HG03066 (cell line): ENCODE measurements around the gene EXOC3L2.

Experiments used
- ATAC-seq: cut with Tn5 transposase; IDR thresholded peaks from one replicate; pipeline ENCODE4 v1.9.1; 2021; ENCODE audit warnings: low read depth; ENCODE audit not compliant: unreplicated experiment

Gene EXOC3L2

DNA sequence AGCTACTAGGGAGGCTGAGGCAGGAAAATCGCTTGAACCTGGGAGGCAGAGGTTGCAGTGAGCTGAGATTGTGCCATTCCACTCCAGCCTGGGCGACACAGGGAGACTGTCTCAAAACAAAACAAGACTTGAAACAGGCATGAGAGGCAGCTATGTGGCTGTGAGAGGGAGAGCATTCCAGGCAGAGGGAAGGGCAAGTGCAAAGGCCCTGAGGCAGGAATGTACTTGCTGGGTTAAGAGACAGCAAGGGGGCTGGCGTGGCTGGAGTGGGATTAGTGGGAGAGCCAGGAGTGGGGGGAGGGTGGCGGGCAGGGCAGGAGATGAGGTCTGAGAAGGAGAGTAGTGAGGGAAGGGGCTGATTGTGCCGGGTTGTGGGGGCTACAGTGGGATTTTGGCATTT lies 21.3 kb downstream of the EXOC3L2 start:
- ATAC-seq = no peak

DNA sequence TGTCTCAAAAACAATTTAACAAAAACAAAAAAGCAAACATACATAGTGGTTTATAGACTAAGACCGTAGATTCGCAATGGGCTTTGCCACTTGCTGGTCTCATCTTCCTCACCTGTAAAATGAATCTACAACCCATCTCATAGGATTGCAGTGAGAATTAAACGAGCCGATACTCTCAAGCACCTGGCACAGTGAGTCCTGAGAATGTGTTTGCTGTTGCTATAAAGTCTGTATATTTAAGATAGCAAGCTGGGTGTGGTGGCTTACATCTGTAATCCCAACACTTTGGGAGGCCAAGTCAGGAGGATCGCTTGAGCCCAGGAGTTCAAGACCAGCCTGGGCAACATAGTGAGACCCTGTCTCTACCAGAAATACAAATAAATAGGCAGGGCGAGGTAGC lies 22.5 kb downstream of the EXOC3L2 start:
- no peak for ATAC-seq

DNA sequence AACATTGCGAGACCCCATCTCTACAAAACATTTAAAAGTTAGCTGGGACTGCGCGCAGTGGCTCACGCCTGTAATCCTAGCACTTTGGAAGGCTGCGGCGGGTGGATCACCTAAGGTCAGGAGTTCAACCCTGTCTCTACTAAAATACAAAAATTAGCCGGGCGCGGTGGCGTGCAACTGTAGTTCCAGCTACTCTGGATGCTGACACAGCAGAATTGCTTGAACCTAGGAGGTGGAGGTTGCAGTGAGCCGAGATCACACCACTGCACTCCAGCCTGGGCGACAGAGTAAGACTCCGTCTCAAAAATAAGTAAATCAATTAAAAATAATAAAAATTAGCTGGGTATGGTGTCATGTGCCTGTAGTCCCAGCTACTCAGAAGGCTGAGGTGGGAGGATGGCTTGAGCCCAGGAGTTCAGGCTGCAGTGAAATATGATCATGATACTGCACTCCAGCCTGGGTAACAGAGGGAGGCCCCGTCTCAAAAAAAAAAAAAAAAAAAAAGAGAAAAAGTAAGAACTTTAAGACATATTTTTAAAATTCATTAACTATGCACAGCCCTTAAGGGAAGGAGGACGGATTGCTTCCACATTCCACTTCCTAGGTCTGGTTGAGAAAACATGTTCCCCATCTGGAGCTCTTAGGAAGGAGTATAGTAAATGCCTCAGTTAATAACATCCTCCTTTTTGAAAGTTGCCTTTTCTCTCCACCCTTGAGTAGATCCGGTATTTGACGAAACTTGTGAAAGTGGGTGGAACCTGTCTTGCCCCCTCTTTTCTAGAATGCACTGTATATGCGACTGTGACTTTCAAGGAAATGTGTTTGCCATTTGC lies 26.1 kb downstream of the EXOC3L2 start:
- no peak for ATAC-seq

DNA sequence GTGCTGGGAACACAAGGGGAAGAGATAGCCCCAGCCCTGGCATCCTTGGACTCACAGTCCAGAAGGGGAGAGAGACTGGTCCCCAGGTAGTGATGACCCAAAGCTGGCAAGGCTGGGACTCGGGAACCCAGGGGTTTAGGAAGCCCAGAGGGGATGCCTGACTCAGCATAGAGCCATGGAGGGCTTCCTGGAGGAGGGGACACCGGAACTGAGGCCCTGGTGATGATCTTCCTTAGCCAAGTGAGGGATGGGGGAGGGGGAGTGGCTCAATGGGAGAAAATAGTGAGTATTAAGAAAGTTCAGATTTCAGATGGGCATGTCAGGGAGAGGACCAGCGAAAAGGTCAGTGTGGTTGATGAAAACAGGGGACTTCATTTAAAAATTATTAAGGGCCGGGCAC lies 26.8 kb downstream of the EXOC3L2 start:
- ATAC-seq = no peak

DNA sequence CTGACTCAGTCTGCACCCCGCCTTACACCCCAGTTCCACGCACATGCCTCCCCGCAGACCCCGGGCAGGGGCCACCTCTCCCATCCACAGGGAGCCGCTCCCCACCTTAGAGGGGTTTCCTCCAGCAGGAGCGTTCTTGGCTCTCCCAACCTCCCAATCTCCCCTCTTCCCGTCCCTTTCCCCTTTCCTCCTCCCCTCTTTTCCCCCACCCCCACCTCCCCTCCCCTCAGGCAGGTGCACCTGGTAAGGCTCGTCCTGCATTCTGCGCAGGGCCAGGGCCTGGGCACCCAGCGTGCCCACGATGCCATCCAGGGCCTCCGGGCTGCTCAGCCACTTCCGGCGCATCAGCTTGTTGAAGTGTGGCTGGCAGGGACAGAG lies 27.3 kb downstream of the EXOC3L2 start:
- ATAC-seq = no peak

DNA sequence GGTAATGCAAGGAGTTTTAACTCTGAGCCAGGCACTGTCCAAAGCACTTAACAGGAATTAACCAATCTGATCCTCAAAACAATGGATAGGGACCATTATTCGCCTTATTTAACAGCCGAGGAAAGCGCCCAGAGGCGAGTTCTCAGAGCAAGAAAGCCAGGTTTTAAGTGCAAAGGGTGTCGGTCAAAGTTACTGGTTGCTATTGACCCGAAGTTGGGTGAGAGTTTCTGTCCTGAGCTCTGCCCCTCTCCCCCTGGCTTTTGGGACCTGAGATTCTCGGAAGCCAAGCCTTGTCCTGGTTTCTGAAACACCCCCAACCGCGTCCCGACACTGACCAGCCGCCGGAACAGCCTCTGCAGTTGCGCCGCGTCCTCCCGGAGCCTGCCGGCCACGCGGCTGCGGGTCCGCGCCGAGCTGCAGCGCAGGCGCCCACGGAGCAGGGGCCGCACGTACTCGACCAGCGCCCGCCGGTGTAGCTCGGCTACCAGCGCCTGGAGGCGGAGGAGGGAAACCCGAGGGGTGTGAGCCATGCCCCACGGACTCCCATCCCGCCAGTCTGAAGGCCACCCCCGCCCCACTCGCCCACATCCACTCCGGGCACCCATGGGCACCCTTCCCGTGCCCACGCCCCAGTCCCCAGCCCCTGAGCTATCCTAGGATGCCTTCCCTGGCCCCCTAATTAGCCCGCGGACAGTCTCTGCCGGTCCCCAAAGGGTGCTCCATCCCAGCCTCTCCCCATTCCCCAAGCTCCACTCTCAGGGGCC lies 27.8 kb downstream of the EXOC3L2 start:
- ATAC-seq = no peak

DNA sequence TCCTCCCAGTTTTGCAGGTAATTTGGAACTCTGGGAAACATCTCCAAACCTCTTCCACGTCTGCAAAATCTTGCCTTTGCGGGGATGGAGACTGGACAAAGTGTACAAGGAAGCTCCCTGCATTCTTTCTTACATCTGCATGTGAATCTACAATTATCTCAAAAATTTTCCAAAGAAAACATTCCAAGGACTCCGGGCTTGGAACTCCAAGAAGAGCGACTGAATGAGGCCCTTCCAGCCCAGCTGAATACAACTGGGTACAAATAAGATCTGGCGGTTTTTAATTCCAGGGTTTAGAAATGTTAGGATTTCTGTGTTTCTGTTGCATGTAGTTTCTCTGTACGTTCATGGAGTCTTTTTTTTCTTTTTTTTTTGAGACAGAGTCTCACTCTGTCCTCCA lies 28.5 kb downstream of the EXOC3L2 start:
- ATAC-seq = no peak

DNA sequence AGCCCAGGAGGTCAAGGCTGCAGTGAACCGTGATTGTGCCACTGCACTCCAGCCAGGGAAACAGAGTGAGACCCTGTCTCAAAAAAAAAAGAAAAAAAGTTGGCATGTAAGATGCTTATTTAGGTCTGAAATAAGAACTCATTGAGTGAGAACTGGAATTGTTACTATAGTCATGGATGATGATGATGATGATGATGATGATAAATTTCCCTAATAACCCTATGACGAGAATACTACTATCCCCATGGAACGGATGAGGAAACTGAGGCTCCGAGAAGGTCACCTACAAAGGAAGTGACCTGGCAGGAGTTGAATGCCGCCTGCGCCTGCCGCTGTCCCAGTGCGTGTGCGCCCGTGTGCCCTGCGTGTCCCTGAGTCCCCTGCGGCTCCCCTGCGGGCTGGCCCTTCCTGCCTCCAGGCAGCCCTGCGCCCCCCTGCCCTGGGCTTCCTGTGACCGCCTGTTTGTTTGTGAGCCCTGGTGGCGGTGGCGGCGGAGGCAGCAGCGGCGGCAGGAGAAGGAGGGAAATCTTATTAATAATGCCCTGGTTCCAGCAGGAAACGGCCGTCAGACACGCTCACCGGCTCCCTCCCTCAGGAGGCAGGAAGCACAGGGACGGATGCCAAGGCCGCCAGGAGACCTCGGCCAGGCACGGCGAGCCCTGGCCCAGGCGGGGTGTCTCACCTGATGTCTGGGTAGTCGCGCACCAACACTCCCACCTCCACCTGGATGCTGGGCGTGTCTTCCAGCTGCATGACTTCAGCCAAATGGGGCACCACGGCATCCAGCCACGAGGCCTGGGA lies 29.6 kb downstream of the EXOC3L2 start:
- no peak for ATAC-seq

DNA sequence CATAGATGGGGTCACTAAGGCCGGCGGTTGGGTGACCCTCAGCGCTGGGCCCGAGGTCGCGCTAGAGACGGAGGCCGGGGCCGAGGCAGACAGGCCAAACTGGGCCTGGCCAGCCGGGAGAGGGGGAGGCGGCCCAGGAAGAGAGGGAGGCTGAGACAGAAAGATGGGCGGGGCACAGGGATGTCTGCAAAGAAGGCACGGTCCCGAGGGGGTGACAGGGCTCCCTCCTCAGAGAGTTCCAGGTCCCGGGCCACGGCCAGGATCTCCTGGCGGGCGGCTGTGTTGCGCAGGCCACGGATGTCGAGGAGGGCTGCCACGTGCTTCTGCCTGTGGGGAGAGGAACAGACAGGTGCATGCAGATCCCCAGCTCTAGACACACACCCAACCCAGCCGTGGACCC lies 32.2 kb downstream of the EXOC3L2 start:
- no peak for ATAC-seq

DNA sequence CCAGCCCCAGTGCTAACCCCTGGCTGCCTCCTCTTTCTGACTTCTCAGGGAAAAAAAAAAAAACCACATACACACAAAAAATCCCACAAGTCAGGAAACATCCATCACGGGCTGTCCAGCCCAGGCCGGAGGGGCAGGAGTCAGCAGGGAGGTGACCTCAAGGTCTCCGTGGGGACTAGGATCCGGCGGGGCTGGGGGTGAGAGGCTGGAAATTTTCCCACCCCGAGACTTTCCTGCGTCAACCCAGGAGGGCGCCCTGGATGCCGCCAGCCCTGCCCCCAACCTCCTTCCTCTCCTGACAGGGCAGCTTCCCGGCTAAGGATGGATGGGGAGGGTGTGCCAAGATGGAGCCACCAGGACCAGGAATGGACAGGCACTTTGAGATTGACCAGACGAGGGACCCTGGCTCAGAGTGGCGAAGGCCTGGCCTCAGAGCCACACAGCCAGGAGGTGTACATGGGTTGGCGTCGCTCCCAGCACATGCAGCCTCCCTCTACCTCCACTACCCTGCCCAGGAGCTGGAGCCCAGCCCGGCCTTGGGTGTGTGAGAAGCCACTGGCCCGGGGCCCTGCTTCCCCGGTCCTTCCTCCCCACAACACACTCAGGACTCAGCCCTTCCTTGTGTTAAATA lies 33.3 kb downstream of the EXOC3L2 start:
- ATAC-seq = no peak

DNA sequence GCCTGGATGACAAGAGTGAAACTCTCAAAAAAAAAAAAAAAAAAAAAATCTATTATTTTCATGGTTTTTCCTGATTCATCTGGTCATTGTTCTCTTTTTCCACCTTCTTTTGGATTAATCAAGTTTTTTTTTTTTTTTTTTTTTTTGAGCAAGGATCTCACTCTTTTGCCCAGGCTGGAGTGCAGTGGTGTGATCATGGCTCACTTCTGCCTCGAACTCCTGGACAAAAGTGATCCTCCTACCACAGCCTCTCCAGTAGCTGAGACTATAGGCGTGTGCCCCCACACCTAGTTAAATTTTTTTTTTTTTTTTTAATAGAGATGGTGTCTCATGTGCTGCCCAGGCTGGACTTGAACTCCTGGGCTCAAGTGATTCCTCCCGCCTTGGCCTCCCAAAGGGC lies 38.9 kb downstream of the EXOC3L2 start:
- ATAC-seq = no peak

DNA sequence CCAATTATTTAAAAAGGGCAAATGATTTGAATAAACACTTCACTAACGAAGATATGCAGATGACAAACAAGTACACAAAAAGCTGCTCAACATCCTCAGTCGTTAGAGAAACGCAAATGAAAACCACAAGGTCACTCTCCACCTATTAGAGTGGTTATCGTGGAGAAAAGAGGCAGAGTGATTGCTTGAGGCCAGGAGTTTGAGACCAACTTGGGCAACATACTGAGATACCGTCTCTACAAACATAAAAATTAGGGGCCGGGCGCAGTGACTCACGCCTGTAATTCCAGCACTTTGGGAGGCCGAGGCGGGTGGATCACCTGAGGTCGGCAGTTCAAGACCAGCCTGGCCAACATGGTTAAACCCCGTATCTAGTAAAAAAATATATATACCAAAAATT lies 39.4 kb downstream of the EXOC3L2 start:
- ATAC-seq = no peak

DNA sequence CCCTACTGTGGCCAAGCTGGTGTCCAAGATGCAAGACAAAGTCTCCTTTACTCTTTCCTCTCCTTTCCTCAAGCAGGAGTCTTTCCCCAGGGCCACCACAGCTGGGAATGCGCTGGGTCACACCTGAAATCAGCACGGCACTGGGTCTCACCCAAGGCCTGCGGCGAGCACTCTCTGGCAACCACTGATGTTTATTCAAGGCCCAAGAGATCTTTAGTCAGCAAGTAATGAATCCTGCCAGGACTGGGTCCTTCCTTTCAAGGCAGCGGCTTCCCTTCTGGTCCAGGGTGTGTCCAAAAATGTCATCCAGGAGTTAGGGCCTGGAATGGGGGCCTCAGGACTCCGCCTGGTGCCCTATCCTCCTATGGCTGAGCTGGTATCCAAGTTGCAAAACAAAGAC lies 42.6 kb downstream of the EXOC3L2 start:
- ATAC-seq = no peak

DNA sequence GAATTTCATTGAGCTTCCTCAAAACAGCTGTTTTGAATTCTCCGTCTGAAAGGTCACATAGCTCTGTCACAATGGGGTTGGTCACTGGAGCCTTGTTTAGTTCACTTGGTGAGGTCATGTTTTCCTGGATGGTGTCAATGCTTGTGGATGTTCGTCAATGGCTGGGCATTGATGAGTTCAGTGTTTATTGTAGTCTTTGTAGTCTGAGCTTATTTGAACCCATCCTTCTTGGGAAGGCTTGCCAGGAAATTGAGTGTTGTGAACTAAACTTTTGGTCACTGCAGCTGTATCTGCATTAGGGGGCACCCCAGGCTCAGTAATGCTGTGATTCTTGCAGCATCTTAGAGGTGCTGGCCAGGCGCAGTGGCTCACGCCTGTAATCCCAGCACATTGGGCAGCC lies 44.6 kb downstream of the EXOC3L2 start:
- no peak for ATAC-seq

DNA sequence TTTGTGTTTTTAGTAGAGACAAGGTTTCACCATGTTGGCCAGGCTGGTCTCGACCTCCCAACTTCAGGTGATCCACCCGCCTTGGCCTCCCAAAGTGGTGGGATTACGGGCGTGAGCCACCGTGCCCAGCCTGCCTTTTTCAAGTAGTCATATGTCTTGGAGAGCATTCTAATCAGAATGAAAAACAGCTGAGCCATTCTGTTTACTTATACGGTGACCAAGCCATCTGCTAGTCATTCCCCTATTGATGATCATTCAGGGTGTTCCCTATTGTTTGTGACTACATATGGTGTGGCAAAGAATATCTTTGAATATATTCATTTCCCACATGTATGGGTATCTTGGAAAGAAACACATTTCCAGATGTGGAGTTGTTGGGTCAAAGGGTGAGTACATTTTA lies 49.4 kb downstream of the EXOC3L2 start:
- ATAC-seq = no peak

DNA sequence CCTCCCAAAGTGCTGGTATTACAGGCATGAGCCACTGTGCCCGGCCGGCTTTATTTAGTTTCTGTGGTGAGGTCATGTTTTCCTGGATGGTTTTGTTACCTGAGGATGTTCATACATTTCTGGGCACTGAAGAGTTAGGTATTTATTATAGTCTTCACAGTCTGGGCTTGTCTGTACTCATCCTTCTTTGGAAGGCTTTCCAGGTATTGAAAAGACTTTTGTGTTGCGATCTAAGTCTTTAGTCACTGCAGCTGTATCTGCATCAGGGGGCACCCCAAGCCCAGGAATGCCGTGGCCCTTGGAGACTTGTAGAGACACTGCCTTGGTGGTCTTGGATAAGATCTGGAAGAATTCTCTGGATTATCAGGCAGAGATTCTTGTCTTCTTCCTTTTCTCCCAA lies 53.8 kb downstream of the EXOC3L2 start:
- ATAC-seq = no peak

DNA sequence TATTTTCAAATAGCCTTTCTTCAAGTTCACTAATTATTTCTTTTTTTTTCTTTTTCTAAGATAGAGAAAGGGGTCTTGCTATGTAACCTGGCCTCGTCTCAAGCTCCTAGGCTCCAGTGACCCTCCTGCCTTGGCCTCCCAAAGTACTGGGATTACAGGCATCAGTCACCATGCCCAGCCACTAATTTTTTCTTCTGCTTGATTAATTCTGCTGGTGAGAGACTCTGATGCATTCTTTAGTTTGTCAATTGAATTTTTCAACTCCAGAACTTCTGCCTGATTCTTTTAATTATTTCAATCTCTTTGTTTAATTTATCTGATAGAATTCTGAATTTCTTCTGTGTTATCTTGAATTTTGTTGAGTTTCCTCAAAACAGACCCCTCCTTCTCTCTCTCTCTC lies 55.2 kb downstream of the EXOC3L2 start:
- no peak for ATAC-seq

DNA sequence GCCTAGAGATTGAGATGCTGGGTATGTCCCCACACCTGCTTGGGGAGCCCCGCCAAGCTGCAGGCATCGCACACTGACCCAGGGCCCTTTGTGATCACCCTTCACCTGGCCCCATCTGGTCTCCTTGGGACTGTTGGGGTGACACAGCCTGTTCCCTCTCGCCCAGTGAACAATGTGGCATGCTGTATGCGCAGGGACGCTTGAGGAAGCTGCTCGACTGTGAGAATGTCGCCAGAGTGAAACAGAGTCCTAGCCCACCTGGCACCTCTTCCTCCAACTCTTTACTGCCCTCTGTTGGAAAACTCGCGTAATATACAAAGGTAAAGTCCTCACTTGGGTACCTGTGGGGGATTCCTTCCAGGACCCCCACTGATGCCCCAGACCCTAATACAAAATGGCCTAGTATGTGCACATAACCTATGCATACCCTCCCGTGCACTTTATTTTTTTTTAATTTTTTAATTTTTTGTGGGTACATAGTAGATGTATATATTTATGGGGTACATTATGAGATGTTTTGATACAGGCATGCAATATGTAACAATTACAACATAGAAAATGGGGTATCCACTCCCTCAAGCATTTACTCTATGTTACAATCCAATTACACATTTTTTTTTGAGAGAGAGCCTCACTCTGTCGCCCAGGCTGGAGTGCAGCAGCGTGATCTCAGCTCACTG lies 57.6 kb downstream of the EXOC3L2 start:
- no peak for ATAC-seq

DNA sequence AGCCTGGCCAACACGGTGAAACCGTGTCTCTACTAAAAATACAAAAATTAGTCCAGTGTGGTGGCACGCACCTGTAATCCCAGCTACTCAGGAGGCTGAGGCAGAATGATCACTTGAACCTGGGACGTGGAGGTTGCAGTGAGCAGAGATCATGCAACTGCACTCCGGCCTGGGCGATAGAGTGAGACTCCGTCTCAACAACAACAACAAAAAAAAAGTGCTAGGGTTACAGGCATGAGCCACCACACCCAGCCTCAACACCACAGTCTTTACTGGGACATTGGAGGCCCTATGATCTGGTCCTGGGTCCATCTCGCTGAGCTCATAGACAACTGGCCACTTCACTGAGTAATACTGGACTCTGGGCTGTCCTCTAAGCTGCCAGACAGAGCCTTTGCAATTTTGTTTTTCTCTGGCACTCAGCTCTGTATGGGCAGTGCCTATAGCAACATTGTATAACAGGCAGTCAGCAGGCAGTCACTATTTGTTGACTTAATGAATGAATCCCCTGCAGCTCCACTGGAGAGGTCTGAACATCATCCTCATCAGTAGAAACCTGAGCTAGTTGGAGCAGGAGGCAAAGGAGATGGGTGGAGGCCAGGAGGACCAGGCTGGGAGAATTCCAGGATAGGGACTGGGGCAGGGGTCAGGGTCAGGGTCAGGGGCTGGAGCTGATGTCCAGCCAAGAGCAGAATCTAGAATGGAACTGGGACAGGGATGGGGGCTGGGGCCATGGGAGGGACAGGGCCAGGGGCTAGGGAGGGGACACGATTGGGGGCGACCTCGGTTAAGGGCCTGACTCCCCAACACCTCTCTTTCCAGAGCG lies 58.5 kb downstream of the EXOC3L2 start:
- ATAC-seq = no peak
